GM19397 (cell line): Measurements from ENCODE around the gene KMT2D.

Experiments
- ATAC-seq: cut with Tn5 transposase; IDR thresholded peaks from one replicate; pipeline ENCODE4 v1.9.1; 2021; ENCODE audit warnings: mild to moderate bottlenecking, moderate library complexity; ENCODE audit not compliant: unreplicated experiment

The KMT2D gene

GRCh38 chr12:49038291-49038955 is 22.2 kb downstream of the KMT2D start:
- no peak for ATAC-seq

- ATAC-seq = no peak
Observed at GRCh38 chr12:49037947-49038237, 22.7 kb downstream of the KMT2D start.

GRCh38 chr12:49037111-49037946 is 23.3 kb downstream of the KMT2D start:
- ATAC-seq = no peak

GRCh38 chr12:49036029-49036428 is 24.6 kb downstream of the KMT2D start:
- no peak for ATAC-seq

GRCh38 chr12:49034286-49034622 is 26.3 kb downstream of the KMT2D start:
- ATAC-seq = no peak

GRCh38 chr12:49033611-49034285 is 26.8 kb downstream of the KMT2D start:
- no peak for ATAC-seq

GRCh38 chr12:49032679-49033447 is 27.7 kb downstream of the KMT2D start:
- no peak for ATAC-seq

GRCh38 chr12:49032276-49032675 is 28.3 kb downstream of the KMT2D start:
- ATAC-seq = no peak

GRCh38 chr12:49031573-49032161 is 28.9 kb downstream of the KMT2D start:
- no peak for ATAC-seq

GRCh38 chr12:49030714-49031572 is 29.7 kb downstream of the KMT2D start:
- no peak for ATAC-seq

- no peak for ATAC-seq
Observed at GRCh38 chr12:49030119-49030518, 30.5 kb downstream of the KMT2D start.

- no peak for ATAC-seq
Observed at GRCh38 chr12:49028666-49029275, 31.8 kb downstream of the KMT2D start.

GRCh38 chr12:49027846-49028555 is 32.6 kb downstream of the KMT2D start:
- no peak for ATAC-seq

- ATAC-seq = no peak
Observed at GRCh38 chr12:49026678-49027480, 33.7 kb downstream of the KMT2D start.

GRCh38 chr12:49026101-49026500 is 34.5 kb downstream of the KMT2D start:
- no peak for ATAC-seq

GRCh38 chr12:49025463-49025862 is 35.1 kb downstream of the KMT2D start:
- ATAC-seq = no peak

- no peak for ATAC-seq
Observed at GRCh38 chr12:49024543-49024942, 36.1 kb downstream of the KMT2D start.

GRCh38 chr12:49023812-49024211 is 36.8 kb downstream of the KMT2D start:
- no peak for ATAC-seq
